HG03280 (cell line): ENCODE data around the gene ZBTB16.
"Not testable (repeated sequence)": the region's sequence is repeated elsewhere in the genome, so short reads cannot be mapped to it uniquely, and the experiment has no call there.

Experiments
- ATAC-seq: cut with Tn5 transposase; IDR thresholded peaks from one replicate; pipeline ENCODE4 v1.9.1; 2021; ENCODE audit warnings: mild to moderate bottlenecking, moderate library complexity; ENCODE audit not compliant: unreplicated experiment

ZBTB16 gene

DNA sequence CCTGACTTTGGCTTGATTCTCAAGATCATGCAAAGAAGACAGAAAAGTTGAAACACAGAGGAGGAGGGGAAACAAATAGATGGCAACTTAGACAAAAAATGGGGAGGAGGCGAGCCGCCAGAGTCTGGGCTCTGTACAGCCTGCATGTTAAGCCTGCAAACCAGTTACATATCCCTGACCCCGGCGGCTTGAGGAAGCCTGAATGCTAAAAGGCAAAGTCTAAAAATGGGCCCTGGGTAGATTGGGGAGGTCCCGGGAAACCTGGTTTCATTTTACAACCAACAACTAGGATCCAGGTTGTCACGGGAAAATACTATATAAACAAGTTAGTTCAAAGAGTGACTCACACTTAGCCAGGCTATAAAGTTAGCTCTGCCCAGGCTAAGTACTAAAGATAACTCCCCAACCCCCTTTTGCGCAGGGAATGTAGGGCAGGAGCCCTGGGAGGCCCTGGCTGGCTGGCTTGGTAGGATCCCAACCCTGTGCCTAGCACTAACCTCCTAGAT lies 18.8 kb upstream of the ZBTB16 start:
- no peak for ATAC-seq

DNA sequence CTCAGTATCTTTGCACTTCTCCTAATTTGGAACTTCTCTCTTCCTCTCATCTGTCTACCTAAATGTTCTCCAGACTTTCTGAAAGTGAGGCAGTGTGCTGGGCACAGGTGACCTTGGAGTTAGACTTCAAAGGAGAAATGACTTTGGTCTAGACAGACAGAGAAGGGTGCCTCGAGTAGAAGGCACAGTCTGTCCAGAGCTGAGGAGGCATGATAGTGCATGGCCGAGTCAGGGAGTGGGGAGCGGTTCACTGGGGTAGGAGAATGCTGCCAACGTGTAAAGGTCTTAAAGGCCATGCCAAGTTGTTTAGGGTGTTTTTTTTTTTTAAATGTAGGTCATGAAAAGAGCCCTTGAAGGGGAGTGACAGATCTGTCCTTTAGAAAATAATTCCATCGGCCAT lies 17.3 kb upstream of the ZBTB16 start:
- no peak for ATAC-seq

DNA sequence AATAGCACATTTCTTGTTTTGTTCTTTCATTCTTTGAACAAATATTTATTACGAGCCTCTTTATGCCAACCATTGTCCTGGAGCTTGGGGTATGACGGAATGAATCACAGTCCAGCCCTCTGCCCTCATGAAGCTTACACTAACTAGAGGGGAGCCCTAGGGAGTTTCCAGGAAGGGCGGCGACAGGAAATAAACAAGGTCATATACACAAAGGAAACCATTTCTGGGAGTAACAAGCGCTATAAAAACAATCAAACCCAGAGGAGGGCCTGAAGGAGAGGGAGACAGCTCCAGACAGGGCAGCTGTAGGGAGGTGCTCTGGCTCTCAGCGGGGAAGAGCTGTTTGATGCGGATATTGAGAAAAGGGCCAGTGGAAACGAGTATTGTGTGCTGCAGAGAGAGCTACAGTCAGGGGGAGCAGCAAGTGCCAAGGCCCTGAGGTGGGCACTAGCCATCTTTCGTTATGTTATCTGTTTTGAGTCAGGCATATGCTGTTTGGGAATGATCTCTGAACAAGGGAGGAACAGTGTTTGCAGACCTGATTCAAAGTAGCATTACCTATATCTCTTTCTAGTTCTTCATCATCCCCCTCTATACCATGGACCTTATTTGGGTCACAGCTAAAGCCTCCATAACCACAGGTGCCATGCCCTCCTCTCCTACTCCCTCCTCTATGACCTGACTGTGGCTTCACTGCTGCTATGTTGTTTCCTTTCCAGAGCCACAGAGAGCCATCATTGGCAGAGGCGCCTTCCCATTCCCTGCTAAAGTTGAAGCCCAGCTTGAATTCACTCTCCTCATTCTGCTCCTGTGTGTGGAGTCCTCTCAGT lies 15.3 kb upstream of the ZBTB16 start:
- ATAC-seq: no peak

- no peak for ATAC-seq
Measured at GRCh38 chr11:114047327-114047726, 12.2 kb upstream of the ZBTB16 start.

DNA sequence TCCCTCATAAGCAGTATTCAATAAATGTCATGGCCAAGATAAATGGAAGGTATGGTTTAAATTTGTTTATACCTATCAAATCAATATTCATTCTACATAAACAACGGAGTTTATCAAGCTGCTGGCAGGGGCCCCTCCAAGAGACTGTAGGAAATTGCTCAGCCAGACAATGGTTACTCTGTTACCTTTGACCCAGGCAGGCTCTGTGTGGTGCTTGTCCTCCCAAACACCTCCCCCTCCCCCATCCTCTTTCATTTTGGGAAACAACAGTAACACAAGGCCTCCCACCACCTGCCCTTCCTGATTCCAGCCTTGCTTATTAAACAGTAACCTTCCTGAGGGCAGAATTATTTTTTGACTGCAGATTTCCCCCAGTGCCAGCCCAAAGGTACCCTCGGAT lies 10.5 kb upstream of the ZBTB16 start:
- no peak for ATAC-seq

DNA sequence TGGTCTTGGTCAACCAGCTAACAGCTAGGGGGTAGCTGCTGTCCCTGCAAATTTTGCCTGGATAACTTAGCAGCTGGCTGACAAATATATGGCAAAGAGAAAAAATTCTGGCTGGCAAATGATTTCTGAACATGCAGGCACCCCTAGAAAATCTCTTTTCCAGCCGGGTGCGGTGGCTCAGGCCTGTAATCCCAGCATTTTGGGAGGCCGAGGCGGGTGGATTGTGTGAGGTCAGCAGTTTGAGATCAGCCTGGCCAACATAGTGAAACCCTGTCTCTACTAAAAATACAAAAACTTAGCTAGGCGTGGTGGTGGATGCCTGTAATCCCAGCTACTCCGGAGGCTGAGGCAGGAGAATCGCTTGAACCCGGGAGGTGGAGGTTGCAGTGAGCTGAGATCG lies 9.7 kb upstream of the ZBTB16 start:
- not testable (repeated sequence) for ATAC-seq

GRCh38 chr11:114050258-114050927 lies 9.1 kb upstream of the ZBTB16 start:
- ATAC-seq: no peak

GRCh38 chr11:114051558-114051957 lies 8.0 kb upstream of the ZBTB16 start:
- ATAC-seq: no peak

DNA sequence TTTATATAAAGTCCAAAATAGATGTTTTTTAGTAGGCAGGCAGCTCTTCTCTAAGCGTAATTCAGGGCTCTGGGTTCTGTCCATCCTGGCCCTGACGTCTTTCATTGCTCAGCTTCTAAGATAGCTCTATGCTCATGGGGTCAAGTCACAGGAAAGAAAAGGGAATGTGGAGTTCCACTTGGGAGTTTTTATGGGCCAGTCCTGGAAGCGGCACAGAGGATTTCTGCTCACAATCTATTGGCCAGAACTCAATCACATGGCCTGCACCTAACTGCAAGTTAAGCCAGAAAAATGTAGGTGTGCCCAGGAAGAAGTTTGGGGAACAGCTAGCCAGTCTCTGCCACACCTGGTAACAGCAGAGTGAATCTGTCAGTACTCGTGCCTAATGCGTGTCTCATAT lies 7.4 kb upstream of the ZBTB16 start:
- ATAC-seq: no peak

DNA sequence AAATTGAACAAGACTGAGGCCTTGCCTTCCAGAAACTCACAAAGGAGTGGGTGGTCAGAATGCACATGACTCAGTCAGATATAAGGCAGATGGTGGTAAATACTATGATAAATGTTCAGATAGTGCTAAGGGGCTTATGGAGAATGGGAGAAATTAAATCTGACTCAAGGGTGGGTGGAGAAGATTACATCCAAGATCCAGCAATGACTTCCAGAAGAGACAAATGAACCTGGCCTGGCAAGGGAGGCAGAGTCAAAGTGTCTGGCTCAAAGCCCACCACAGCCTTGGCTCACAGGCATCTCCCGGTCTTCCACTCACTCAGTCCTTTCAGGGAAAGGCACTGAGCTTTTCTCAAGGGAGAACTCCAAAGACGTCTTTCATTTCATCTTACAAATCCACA lies 6.1 kb upstream of the ZBTB16 start:
- no peak for ATAC-seq

- ATAC-seq: no peak
Measured at GRCh38 chr11:114054806-114055205, 4.7 kb upstream of the ZBTB16 start.

DNA sequence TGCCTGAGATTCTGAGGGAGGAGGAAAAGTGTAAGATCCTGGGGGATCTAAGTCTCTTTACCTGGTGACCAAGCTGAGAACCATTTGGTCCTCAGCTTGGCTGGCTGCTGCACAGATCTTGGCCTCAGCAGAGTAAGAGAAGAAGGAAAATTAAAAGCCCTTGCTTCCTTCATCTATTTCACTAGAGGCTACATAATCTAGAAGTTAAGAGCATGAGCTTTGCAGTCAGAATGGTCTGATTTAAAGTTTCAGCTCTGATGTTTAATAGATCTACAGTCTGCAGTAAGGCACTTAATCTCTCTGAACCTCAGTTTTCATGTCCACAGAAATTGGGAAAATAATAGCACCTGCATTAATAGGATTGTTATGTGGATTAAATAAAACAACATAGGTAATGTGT lies 3.1 kb upstream of the ZBTB16 start:
- no peak for ATAC-seq

DNA sequence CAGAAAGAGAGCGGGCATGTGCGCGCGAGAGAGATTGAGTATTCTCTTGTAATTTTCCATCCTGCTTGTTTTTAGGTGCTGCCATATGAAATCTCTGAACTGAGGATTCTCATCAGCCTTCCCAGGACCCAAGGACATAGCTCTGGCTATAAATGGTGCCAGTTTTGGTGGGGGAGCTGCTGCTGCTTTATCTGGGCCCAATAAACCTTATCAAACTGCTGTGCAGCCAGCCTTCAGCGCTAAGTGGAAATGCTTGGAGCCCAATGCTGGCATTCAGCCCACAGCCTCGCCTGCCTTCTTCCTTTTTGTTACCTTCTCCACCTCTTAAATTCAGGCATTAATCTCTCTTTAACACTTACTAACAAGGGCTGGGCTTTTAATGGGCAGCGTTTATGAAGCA lies 2.4 kb upstream of the ZBTB16 start:
- no peak for ATAC-seq

- no peak for ATAC-seq
Measured at GRCh38 chr11:114057605-114058004, 1.9 kb upstream of the ZBTB16 start.

DNA sequence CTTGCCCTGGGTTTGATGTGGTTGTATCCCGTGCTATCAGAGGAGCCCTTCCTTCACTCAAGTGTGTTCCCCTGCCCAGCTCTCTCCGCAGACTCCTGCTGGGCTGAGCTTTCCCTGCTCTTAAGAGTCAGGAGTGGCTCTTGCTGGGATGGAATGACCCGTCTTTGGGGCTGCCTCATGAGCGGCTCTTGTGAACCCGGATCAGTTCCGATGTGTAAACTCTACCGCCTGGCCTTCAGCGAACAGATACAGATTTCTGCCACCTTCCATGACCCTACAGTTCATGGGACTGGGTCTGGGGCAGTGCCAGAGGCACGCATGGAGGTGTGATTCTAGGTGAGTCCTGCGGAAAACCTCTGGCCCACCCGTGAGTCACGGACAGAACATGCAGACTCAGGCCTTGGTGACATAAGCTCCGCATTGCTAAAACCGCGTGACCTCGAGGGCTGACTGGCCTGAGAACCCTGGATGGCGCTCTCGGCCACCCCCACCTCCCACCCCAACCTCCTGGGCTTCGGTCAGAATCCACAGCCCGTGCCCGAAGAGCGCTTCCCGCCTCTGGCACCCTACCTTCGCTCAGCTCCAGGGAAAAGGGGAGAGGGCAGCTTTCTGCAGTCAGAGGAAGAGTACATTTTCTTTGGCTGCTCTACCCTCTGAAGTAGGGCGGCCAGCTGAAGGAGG lies 1.3 kb upstream of the ZBTB16 start:
- ATAC-seq: no peak

DNA sequence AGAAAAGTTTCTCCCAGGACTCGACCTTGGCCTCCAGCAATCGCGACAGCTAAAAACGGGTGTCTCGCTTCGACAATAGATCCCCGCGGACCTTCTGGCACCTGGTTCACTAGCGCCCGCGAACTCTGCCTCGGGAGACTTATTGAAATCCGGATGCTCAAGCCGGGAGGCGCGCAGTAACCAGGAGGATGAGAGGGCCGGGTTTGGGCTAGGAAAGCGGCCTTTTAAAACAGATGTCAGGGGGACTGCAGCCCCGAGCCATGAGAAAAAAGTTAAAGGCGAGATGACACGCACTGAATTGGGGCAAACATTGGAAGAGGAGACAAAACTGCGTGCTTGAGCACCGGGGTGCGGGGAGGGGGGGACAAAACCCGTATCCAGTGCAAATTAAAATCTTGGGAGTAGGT lies 637 bp upstream of the ZBTB16 start:
- no peak for ATAC-seq

DNA sequence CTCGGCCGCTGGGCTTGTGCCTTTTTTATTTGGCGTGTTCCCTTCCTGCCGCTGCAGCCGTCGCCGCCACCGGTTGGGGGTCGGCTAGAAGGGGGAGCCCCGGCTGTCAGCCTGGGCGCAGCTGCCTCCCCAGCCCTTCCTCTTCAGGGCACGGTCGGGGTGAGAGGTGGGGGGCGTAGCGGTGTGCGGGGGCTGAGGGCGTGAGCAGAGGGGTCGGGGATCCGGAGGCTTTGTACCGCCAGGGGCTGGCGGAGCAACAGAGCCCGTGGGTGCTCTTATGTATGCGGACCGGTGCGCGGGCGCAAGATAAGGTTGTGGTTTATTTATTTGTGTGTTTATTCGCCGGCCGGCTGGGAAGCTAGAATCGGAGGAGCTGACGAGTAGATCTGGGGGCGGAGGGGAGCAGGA lies 477 bp downstream of the ZBTB16 start:
- ATAC-seq: no peak

DNA sequence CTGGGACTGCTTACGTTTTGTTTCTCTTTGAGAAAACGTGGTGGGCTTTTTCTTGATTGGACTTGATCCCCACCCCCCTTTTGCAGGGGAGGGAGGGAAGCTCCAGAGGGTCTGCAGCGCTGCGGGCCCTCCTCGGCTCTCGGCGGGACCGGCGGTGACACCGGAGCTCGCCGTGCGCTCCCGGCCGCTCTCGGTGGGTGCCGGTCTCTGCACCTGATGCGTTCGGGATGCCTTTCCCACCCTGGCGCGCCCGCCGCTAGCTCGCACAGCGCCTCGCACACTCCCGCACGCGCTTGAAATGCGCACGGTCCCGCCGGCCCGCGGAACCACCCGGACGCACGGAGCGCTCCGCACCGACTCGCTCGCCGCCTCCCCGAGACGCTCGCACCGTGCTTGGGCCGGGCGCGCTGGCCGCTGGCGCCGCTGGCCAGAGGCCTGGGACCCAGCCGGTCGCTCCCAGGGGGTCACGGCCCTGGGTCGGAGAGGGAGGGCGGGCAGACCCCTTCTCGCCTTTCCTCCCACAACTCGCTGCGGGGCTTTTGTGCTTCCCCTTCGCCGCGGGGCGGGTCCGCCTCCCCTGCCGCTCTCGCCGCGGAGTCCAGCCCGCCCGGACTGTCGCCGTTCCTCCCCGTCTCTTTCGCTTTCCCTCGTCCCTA lies 1.0 kb downstream of the ZBTB16 start:
- no peak for ATAC-seq

GRCh38 chr11:114061048-114061680 lies 1.7 kb downstream of the ZBTB16 start:
- no peak for ATAC-seq

- no peak for ATAC-seq
Measured at GRCh38 chr11:114061681-114062049, 2.2 kb downstream of the ZBTB16 start.

DNA sequence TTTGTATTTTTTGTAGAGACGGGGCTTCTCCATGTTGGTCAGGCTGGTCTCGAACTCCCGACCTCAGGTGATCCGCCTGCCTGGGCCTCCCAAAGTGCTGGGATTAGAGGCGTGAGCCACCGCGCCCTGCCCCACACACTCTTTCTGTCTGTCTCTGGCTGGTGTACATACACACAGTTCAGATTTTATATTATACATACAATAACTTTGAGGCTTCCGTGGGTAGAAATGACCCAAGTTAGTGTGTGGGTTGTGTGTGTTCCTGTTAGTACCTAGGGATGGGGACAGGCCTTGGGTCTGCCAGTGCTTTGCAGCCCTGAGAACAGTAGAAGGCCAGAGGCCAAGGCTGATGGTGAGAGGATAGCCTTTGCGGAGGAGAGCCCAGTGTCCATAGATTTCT lies 2.8 kb downstream of the ZBTB16 start:
- no peak for ATAC-seq
